Tibial nerve (tissue), 4 donors: ENCODE results near the gene NAIF1.

Source experiments
- EP300 ChIP-seq, 2 donors: sonication (generic); formaldehyde crosslinking; IDR thresholded peaks; one replicate each; pipeline ENCODE4 v1.6.1; 2017; ENCODE audit warnings: antibody characterized with exemption in 2 of 2, mild to moderate bottlenecking in 1 of 2
- POLR2A ChIP-seq, 2 donors: fragments of 450-650 bp; IDR thresholded peaks; one replicate each; pipeline ENCODE4 v1.6.1; 2017; ENCODE audit warnings: antibody characterized with exemption in 2 of 2, mild to moderate bottlenecking in 2 of 2, moderate library complexity in 2 of 2
- TF ChIP-seq, protein P1 (sequence below), 5 experiments: fragments of 200-600 bp in 3 of 5; fragments of 450-650 bp in 2 of 5; sonication (generic) in 3 of 5; IDR thresholded peaks; one replicate each; pipeline ENCODE4 v1.5.1; 2016 to 2019; ENCODE audit warnings: antibody characterized with exemption in 5 of 5, mild to moderate bottlenecking in 3 of 5, moderate library complexity in 2 of 5

DNA sequence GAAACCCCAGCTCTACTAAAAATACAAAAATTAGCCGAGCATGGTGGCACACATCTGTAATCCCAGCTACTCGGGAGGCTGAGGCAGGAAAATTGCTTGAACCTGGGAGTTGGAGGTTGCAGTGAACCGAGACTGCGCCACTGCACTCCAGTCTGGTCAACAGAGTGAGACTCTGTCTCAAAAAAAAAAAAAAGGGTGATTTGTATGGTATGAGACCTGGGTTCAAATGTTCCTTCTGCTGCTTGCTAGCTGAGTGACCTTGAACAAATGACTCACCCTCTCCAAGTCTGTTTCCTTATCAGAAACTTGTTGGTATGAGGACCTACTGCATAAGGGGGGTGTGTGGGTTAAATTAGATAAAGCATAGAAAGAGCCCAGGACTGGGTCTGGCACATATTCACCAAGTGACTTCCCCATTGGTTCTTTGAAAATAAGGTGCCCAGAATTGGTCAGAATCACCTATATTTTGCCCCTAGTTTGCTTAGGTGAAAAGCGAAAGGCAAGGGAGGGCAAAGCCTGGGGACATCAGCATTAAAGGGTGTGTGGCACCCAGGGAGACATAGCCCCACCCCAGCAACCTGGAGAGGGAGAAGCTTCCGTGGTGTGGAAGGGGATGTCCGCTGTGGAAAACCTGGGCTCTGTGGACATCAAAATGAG is 10.9 kb upstream of the NAIF1 start:
- no peak for TF ChIP-seq POLR2A (IDR thresholded peaks at IDR 0.05)
- TF ChIP-seq, protein P1, sequence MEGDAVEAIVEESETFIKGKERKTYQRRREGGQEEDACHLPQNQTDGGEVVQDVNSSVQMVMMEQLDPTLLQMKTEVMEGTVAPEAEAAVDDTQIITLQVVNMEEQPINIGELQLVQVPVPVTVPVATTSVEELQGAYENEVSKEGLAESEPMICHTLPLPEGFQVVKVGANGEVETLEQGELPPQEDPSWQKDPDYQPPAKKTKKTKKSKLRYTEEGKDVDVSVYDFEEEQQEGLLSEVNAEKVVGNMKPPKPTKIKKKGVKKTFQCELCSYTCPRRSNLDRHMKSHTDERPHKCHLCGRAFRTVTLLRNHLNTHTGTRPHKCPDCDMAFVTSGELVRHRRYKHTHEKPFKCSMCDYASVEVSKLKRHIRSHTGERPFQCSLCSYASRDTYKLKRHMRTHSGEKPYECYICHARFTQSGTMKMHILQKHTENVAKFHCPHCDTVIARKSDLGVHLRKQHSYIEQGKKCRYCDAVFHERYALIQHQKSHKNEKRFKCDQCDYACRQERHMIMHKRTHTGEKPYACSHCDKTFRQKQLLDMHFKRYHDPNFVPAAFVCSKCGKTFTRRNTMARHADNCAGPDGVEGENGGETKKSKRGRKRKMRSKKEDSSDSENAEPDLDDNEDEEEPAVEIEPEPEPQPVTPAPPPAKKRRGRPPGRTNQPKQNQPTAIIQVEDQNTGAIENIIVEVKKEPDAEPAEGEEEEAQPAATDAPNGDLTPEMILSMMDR (IDR thresholded peaks at IDR 0.05), result no peak
- TF ChIP-seq EP300 (IDR thresholded peaks at IDR 0.05), result no peak
